Motor neuron (in vitro differentiated cells): ENCODE results near the gene CDH4. TPM values are rescaled to one million over a fixed set of nuclear protein-coding genes. Genes with fewer than 3 reads are reported as not detected.
A peak's percentile ranks its signal among the peaks of the same experiment; 100 is the strongest.
"Not testable (repeated sequence)": the region's sequence is repeated elsewhere in the genome, so short reads cannot be mapped to it uniquely, and the experiment has no call there.

Experiments used
- ATAC-seq, 8 experiments: fragments of 200-7000 bp; cut with Tn5 transposase; replicated peaks in 6 of 8; 2 replicates each; pipeline ENCODE4 v1.8.0; 2021; ENCODE audit warnings: mild to moderate bottlenecking in 8 of 8, moderate library complexity in 8 of 8
- H3K27ac ChIP-seq, 2 donors: fragments of 250-450 bp; sonication (Bioruptor Pico); 2 replicates each; pipeline ENCODE4 v1.9.0; 2021; ENCODE audit warnings: antibody characterized with exemption in 2 of 2, mild to moderate bottlenecking in 2 of 2, moderate library complexity in 1 of 2
- H3K4me1 ChIP-seq, 2 donors: fragments of 250-450 bp; sonication (Bioruptor Pico); replicated peaks in 1 of 2; 2 replicates each; pipeline ENCODE4 v1.6.1; 2021; ENCODE audit warnings: antibody characterized with exemption in 2 of 2, mild to moderate bottlenecking in 2 of 2, moderate library complexity in 1 of 2
- H3K4me3 ChIP-seq, 5 donors: fragments of 250-450 bp; sonication (Bioruptor Pico); 2 replicates each; pipeline ENCODE4 v1.9.0; 2021; ENCODE audit warnings: antibody characterized with exemption in 5 of 5, mild to moderate bottlenecking in 5 of 5, moderate library complexity in 4 of 5
- WGBS, 10 experiments: fragments of 450-650 bp; shearing (Covaris generic); methylation state at CpG; one replicate each; pipeline ENCODE4 v1.0.0; 2022; 5-methylcytosine and 5-hydroxymethylcytosine counted together
- in situ Hi-C, 9 experiments: fragments of 400-800 bp; cut with MboI; loops; one replicate each; pipeline ENCODE4 v1.15.0; 2021; ENCODE audit warnings: low sequenced_read_pairs in 9 of 9, low pct_unique_long_range_greater_than_20kb in 2 of 9; ENCODE audit not compliant: unreplicated experiment in 9 of 9
- total RNA-seq, 8 experiments: library from RNA; unstranded; fragments of 300-600 nt; gene quantifications; 2 replicates each; pipeline versions ENCODE4 v1.2.3 to v1.2.4, GENCODE V29; 2022

CDH4 gene
- total RNA-seq, 8 experiments from 2014 or later: 2.4 to 41.6 (median 12.9) TPM

DNA sequence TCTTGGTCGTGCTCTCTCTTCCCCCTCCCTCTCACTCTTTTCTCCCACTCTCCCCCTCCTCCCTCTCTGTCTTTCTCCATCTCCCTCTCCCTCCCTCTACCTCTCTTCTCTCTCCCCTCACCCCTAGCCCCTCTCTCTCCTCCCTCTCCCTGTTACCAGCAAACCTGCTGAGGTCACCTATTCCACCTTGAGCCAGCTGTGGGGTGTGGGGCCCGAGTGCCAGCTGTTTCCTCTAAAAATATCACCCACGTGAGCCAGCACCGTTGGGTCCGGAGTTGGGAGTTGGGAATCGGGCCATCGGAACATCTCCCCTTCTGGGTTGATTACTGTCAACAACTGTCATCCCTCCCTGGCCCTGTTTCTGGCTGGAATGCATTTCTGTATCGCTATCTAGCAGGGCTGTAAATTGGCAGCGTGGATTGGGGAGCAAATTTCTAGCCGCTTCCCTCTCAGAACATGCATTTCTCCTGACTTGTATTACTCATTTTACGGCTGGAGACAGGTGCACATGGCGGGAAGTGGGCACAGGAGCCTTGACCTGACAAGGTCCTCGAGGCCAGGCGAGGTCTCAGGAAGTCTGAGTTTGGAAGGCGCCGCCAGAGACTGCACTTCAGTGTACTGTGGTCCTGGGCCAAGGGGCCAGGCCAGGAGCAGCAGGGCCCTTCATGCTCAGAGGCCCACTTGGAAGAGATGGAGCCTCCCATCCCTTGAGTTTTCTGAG, 165.3 kb downstream of the CDH4 start:
- 80 to 100% (median 94%) methylated on average over 2 to 9 of the region's 16 CpGs; no CpG with 5 or more reads in 6 of the 10 experiments for WGBS, 10 experiments
- peak in 2 of 8 experiments; percentile 3 to 29 for ATAC-seq
- Histone ChIP-seq H3K27ac (no peak overlapping the region), H3K4me3 (no peak overlapping the region), H3K4me1 (peaks cover 28 to 35% of the 10 kb centered on the region in 2 donors)
- in situ Hi-C loops: no loop called here

DNA sequence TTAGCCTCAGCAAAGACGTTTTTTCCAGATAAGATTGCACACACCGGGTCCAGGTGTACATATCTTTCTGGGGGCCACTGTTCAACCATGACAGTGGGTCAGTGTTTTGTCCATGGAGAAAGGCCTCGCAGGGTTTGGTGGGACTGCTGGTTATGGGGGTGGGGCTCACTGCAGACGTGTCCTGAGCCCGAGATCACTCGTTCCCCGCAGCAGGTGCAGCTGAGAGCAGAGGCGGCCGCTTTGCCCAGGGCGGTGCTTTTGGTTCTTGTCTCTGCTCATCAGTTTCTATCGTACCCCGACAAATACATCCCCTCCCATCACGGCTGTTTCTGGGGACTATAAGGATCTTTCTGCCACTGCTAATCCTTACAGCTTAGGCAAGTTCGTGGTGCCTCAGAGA, 166.9 kb downstream of the CDH4 start:
- 18 to 88% (median 63%) methylated on average over 4 to 9 of the region's 14 CpGs; no CpG with 5 or more reads in 6 of the 10 experiments for WGBS, 10 experiments
- Histone ChIP-seq H3K4me1 (peaks cover 23 to 24% of the 10 kb centered on the region in 2 donors), H3K27ac (no peak overlapping the region), H3K4me3 (no peak overlapping the region)
- no peak for ATAC-seq
- in situ Hi-C loops: no loop called here

GRCh38 chr20:61419501-61419900, 167.4 kb downstream of the CDH4 start:
- in situ Hi-C loops: no loop called here
- 100% methylated on average over 2 of the region's 6 CpGs; no CpG with 5 or more reads in 9 of the 10 experiments for WGBS, 10 experiments
- no peak overlapping the region for H3K27ac ChIP-seq
- H3K4me1 ChIP-seq: peaks cover 19 to 20% of the 10 kb centered on the region in 2 donors
- ATAC-seq: no peak
- H3K4me3 ChIP-seq: no peak overlapping the region

GRCh38 chr20:61420056-61420455, 168.0 kb downstream of the CDH4 start:
- ATAC-seq: no peak
- no peak overlapping the region for H3K27ac ChIP-seq
- peaks cover 13 to 14% of the 10 kb centered on the region in 2 donors for H3K4me1 ChIP-seq
- no peak overlapping the region for H3K4me3 ChIP-seq
- in situ Hi-C loops: no loop called here
- WGBS, 10 experiments: 17 to 100% (median 86%) methylated on average over 1 to 2 of the region's 6 CpGs; no CpG with 5 or more reads in 7 of the 10 experiments

DNA sequence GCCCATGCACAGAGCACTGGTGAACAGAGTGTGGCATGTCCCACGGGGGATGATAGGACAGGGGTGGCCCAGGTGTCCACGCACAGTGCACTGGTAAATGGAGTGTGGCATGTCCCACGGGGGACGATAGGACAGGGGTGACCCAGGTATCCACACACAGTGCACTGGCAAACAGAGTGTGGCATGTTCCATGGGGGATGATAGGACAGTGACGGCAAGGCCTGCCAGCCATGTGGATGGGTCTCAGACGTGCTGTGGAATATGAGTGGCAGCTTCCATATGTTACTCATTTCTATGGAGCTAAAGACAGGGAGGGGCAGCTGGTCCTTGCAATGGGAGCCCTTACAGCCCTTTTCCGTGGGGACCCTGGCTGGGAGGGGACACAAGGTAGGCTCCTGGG, 168.7 kb downstream of the CDH4 start:
- no peak for ATAC-seq
- Histone ChIP-seq H3K4me1 (peaks cover 9 to 12% of the 10 kb centered on the region in 2 donors), H3K27ac (no peak overlapping the region), H3K4me3 (no peak overlapping the region)
- in situ Hi-C loops: no loop called here
- 83 to 100% (median 96%) methylated on average over 1 to 5 of the region's 7 CpGs; no CpG with 5 or more reads in 6 of the 10 experiments for WGBS, 10 experiments

DNA sequence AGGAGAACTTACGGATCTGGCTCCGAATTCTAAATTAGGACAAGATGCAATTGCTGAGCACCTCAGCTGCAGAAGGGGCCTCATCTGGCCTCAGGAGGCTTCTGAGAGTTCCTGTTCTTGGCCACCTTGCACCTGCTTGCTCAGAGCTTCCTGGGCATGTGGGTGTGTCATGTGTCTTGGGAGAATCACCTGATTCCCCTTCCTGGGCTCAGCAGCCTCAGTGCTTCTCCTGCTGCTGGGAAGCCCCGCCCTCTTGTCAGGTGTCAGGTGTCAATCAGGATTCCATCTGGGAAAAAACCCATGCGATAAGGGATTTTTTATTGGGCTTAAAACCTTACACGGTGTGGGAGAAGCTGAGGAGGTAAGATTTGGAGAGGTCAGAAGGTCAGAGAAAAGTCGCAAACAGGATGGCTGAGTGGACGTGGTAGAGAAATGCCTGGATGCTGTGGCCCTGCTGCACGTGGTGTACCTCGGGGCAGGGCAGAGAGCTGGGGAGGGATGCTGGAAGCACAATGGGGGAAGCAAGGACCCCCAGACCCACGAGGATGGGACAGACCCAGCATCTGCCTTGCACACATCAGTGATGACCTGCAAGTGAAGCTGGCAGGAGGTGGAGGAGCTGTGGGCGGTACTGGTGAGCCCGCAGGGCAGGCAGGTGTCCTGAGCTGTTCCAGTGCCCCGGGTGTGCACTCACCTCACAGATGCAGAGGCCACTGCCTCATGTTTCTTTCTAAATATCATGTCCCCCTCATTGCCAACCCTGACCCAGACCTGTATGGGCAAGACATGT, 170.8 kb downstream of the CDH4 start:
- in situ Hi-C loops: no loop called here
- ATAC-seq: no peak
- 17 to 100% (median 80%) methylated on average over 1 to 7 of the region's 13 CpGs; no CpG with 5 or more reads in 3 of the 10 experiments for WGBS, 10 experiments

DNA sequence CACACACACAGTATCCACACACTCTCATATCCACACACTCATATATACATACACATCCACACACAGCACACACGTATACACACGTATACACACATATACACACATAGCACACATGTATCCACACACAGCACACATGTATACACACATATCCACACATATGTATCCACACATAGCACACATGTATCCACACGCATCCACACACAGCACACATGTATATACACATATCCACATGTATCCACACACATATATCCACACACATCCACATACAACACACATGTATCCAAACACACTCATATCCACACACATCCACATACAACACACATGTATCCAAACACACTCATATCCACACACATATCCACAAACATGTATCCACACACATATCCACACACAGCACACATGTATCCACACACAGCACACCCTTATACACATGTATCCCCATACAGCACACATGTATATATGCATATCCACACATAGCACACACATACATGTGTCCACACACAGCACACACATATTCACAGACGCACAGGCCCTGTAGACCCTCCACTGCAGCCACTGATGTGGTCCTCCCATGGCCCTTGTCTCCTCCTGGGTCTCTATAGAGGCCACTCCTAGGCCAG, 172.1 kb downstream of the CDH4 start:
- H3K27ac ChIP-seq: no peak overlapping the region
- 0 to 88% (median 40%) methylated on average over 1 to 2 of the region's 4 CpGs; no CpG with 5 or more reads in 6 of the 10 experiments for WGBS, 10 experiments
- peaks cover 15 to 18% of the 10 kb centered on the region in 2 donors for H3K4me1 ChIP-seq
- no peak for ATAC-seq
- H3K4me3 ChIP-seq: no peak overlapping the region
- in situ Hi-C loops: no loop called here

More for the DNA sequence above, 170.8 kb downstream of the CDH4 start:
- Histone ChIP-seq H3K4me1 (peaks cover 14 to 16% of the 10 kb centered on the region in 2 donors), H3K27ac (no peak overlapping the region), H3K4me3 (no peak overlapping the region)

- peaks cover 15 to 18% of the 10 kb centered on the region in 2 donors for H3K4me1 ChIP-seq
- no peak overlapping the region for H3K4me3 ChIP-seq
- in situ Hi-C loops: no loop called here
- 40 to 100% (median 85%) methylated on average over 1 to 8 of the region's 25 CpGs; no CpG with 5 or more reads in 4 of the 10 experiments for WGBS, 10 experiments
- peak in 1 of 8 experiments; percentile 6 for ATAC-seq
- H3K27ac ChIP-seq: no peak overlapping the region
These were observed 172.8 kb downstream of the CDH4 start for GRCh38 chr20:61424628-61425420.

- peak in 5 of 8 experiments; percentile 67 to 82 (median 72) for ATAC-seq
- H3K4me3 ChIP-seq, in situ Hi-C loops, H3K27ac ChIP-seq: not testable (repeated sequence)
- WGBS, 10 experiments: 70% methylated on average over 6 of the region's 18 CpGs; no CpG with 5 or more reads in 9 of the 10 experiments
- peaks cover 15 to 25% of the 10 kb centered on the region in 2 donors for H3K4me1 ChIP-seq
These were observed 173.5 kb downstream of the CDH4 start for GRCh38 chr20:61425541-61425991.

DNA sequence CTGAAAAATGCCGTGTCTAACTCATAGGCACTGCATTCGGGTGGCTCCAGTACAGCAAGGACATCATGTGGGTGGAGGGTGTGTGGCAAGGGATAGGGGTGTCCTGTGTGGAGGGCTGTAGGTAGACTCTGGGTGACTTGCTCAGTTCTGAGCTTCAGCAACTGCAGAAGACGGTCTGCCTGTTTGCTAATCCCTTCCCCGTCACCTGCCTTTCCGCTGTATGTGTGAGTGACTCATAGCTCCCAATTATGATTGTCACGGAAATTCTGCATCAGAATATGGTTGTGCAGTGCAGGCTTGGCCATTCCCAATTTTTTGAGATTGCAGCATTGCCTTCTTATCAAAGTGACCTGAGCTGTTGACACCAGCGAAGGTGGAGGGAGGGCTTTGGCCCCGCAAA, 174.3 kb downstream of the CDH4 start:
- in situ Hi-C loops: no loop called here
- Histone ChIP-seq H3K4me1 (peaks cover 15 to 28% of the 10 kb centered on the region in 2 donors), H3K4me3 (no peak overlapping the region), H3K27ac (no peak overlapping the region)
- ATAC-seq: peak in 5 of 8 experiments; percentile 46 to 64 (median 52)
- WGBS, 10 experiments: 40 to 100% (median 89%) methylated on average over 1 to 8 of the region's 8 CpGs; no CpG with 5 or more reads in 1 of the 10 experiments

DNA sequence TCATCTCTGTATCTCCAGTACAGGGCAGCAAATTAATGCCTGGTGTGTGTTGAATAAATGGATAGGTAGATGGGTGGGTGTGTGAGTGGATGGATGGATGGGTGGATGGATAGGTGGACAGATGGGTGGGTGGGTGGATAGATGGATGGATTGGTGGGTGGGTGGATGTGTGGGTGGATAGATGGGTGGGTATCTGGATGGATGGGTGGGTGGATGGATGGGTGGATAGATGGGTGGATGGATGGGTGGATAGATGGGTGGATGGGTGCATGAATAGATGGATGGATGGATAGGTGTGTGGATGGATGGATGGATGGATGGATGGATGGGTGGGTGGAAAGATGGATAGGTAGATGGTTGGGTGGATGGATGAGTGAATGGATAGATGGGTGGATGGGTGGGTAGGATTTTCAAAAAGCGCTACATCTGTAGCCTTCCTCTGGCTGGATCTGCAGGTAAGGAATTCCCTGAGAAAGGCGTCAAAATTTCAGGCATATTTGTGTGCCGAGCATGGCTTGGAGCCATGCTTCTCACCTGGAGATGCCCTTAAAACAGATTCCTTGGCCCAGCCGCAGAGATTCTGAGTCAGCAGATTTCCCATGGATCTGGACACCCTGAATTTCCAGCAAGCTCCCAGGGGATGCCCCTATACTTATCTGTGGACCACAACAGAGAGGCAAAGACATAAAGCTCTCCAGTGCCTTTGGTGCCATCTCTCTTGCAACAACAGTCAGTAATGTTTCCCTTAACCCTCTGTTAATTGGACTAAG, 177.6 kb downstream of the CDH4 start:
- in situ Hi-C loops: no loop called here
- H3K4me3 ChIP-seq: no peak overlapping the region
- 40 to 100% (median 93%) methylated on average over 1 to 4 of the region's 4 CpGs; no CpG with 5 or more reads in 5 of the 10 experiments for WGBS, 10 experiments
- no peak overlapping the region for H3K27ac ChIP-seq
- H3K4me1 ChIP-seq: peaks cover 33 to 44% of the 10 kb centered on the region in 2 donors
- no peak for ATAC-seq
